ENCODE results near the gene GRXCR1. TPM values are rescaled to one million over a fixed set of nuclear protein-coding genes. Genes with fewer than 3 reads are reported as not detected.

The GRXCR1 gene
- total RNA-seq, 4 donors from 2014 or later, result not detected

DNA sequence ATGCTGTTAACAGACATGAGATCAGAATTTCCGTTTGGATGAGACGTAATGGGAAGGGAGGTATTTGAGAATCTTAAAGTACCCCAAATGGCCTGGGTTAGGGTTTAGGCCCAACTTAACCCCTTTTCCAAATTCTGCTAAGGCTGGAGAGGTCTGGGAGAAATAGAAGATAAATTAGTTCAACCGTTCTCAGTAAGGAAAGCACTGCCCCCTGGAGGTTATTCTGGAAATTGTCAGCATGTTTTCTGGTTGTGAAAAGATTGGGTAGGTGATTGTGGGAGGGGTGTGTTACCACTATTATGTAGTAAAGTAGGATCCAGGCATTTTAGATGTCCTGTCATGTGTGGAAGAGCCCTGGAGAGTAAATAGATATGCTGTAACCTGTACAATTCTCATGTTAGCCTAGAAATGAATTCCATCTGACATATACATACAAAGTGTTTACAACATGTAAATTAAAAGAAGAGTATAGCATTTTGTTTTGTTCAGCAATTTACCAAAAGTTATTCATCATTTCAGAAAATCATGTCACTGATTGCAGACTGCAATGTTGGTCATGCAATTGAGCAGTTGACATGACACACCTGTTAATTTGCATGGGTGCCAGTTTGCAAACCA is 26.8 kb upstream of the GRXCR1 start:
- Histone ChIP-seq H3K4me3 (no peak overlapping the region), H3K36me3 (no peaks in the 10 kb centered on the region), H3K27ac (no peak overlapping the region), H3K9me3 (no peaks in the 10 kb centered on the region), H3K27me3 (no peaks in the 10 kb centered on the region), H3K4me1 (no peaks in the 10 kb centered on the region)
- DNase-seq, result peak in 2 of 3 donors; percentile 35 to 72
- TF ChIP-seq, protein P1, sequence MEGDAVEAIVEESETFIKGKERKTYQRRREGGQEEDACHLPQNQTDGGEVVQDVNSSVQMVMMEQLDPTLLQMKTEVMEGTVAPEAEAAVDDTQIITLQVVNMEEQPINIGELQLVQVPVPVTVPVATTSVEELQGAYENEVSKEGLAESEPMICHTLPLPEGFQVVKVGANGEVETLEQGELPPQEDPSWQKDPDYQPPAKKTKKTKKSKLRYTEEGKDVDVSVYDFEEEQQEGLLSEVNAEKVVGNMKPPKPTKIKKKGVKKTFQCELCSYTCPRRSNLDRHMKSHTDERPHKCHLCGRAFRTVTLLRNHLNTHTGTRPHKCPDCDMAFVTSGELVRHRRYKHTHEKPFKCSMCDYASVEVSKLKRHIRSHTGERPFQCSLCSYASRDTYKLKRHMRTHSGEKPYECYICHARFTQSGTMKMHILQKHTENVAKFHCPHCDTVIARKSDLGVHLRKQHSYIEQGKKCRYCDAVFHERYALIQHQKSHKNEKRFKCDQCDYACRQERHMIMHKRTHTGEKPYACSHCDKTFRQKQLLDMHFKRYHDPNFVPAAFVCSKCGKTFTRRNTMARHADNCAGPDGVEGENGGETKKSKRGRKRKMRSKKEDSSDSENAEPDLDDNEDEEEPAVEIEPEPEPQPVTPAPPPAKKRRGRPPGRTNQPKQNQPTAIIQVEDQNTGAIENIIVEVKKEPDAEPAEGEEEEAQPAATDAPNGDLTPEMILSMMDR (IDR thresholded peaks at IDR 0.05), result peak; percentile 42 to 80 (median 68)
- TF ChIP-seq POLR2A (IDR thresholded peaks at IDR 0.05), result no peak

DNA sequence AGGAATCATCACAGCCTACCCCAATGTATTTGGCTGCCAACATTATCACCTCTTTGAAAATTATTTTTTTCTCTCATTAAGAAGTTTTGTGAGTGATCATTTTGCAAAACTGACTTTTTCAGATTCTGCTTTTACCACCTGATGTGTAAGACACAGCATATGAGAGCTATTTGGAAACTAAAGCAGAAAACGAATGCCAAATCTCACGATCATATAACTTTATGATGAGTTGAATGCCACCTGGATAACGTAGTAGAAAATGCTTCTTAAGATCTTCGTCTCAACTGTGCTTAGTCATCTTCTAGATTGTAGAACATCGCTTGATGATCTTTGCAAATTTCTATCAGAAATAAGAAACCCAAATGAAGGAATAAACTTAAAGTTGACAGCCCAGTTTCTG is 21.3 kb upstream of the GRXCR1 start:
- Histone ChIP-seq H3K27me3 (no peaks in the 10 kb centered on the region), H3K9me3 (no peaks in the 10 kb centered on the region), H3K4me1 (no peaks in the 10 kb centered on the region), H3K27ac (no peak overlapping the region), H3K36me3 (no peaks in the 10 kb centered on the region), H3K4me3 (no peak overlapping the region)
- TF ChIP-seq POLR2A (IDR thresholded peaks at IDR 0.05), result no peak
- TF ChIP-seq, protein P1 (IDR thresholded peaks at IDR 0.05), result no peak
- DNase-seq, result no peak

DNA sequence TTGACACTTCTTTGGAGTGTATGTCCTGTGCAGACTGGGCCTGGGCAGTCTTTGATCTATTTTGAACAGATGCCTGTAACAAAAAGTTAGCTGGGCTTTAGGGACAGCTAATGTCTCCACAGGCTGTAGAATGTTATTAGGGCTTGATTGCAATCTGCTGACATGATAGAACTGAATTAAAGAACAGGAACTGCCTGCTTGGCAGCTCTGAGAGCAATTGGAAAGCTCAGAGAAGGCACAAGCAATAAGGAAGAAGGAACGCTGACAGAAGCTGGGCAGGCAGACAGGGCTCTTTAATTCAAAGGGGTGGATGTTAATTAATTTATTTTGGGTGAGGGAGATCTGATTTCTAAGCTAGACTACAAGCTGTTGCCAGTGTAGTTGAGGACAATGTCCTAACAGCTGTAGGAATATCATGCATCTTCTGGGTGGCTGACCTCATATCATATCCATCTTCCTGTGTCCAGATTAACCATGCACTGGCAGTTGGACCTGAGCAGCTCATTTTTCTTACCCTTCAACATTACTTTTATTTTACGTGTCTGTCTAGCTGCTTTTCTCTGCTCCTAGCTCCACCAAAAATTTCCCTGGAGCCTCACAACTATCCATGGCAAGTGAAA is 20.7 kb upstream of the GRXCR1 start:
- Histone ChIP-seq H3K36me3 (no peaks in the 10 kb centered on the region), H3K27ac (no peak overlapping the region), H3K27me3 (no peaks in the 10 kb centered on the region), H3K9me3 (no peaks in the 10 kb centered on the region), H3K4me1 (no peaks in the 10 kb centered on the region), H3K4me3 (no peak overlapping the region)
- DNase-seq, result no peak
- no peak for TF ChIP-seq POLR2A (IDR thresholded peaks at IDR 0.05)

DNA sequence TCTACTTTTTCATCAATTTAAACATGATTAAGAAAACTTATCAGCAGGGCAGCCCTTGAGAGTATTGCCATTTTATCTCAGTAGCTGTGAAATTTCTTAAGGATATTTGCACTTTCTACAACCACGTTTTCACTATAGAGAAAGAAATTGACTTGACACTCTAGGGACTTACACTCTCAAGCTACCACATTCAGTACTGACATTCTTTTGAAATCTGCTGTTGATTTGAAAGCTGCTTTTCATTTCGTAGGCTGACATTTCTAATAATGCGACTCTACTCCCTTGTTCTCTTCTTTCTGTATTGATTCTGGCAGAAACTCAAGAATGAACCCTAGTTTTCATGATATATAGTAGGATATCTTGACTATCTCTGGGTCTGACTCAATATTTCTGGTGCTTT is 13.7 kb upstream of the GRXCR1 start:
- Histone ChIP-seq H3K36me3 (no peaks in the 10 kb centered on the region), H3K27me3 (no peaks in the 10 kb centered on the region), H3K9me3 (no peaks in the 10 kb centered on the region), H3K27ac (no peak overlapping the region), H3K4me1 (no peaks in the 10 kb centered on the region), H3K4me3 (no peak overlapping the region)
- TF ChIP-seq, protein P1 (IDR thresholded peaks at IDR 0.05), result no peak
- TF ChIP-seq POLR2A (IDR thresholded peaks at IDR 0.05), result no peak
- DNase-seq, result no peak

DNA sequence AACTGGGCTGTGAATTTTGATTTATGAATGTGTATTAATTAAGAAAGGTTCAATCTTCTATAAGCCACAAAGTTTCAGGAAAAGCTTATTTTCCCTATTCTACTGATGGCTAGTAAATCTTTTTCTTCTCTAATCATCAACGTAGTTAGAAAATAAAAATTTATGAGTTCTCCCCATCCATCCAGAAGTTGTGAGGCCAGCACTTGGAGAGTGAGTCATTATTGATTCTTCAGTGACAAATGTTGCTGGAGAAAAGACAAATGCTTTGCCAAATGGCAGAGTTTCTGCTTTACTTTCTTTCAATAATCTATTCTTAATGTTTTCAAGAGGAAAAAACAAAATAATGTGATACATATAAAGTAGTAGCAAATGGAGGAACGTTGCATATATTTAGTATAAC is 11.3 kb upstream of the GRXCR1 start:
- Histone ChIP-seq H3K27me3 (no peaks in the 10 kb centered on the region), H3K9me3 (no peaks in the 10 kb centered on the region), H3K27ac (no peak overlapping the region), H3K4me3 (no peak overlapping the region), H3K36me3 (no peaks in the 10 kb centered on the region), H3K4me1 (no peaks in the 10 kb centered on the region)
- TF ChIP-seq, protein P1 (IDR thresholded peaks at IDR 0.05), result no peak
- TF ChIP-seq POLR2A (IDR thresholded peaks at IDR 0.05), result no peak
- no peak for DNase-seq

DNA sequence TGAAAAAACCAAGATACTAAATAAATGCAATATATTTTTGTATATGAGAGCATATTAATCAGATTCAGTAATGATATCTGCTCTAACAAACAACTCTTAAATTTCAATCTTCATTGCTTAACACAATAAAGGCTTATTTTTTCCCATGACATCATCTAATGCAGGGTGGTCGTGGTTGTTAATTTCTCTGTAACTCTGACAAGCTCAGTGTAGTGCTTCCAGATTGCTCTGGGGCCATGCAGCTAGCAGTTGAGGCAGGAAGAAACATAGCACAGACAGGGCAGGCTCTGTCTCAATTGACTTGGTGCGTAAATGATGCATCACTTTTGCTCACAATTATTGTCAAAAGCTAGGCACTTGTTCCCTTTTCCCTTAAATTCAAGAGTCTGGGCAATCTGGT is 869 bp upstream of the GRXCR1 start:
- no peak for DNase-seq
- Histone ChIP-seq H3K4me1 (no peaks in the 10 kb centered on the region), H3K4me3 (no peak overlapping the region), H3K36me3 (no peaks in the 10 kb centered on the region), H3K27me3 (no peaks in the 10 kb centered on the region), H3K27ac (no peak overlapping the region), H3K9me3 (no peaks in the 10 kb centered on the region)
- TF ChIP-seq, protein P1 (IDR thresholded peaks at IDR 0.05), result no peak
- TF ChIP-seq POLR2A (IDR thresholded peaks at IDR 0.05), result no peak

All from Peyer's patch (tissue), 4 donors.